ENCODE data around the gene SLBP. TPM values are rescaled to one million over a fixed set of nuclear protein-coding genes. Genes with fewer than 3 reads are reported as not detected.

SLBP gene
- total and polyA plus RNA-seq, 2 donors (not counting 3 experiments of a cell fraction or from before 2014, with no cell fraction given), result 48.3 to 63.1 TPM

DNA sequence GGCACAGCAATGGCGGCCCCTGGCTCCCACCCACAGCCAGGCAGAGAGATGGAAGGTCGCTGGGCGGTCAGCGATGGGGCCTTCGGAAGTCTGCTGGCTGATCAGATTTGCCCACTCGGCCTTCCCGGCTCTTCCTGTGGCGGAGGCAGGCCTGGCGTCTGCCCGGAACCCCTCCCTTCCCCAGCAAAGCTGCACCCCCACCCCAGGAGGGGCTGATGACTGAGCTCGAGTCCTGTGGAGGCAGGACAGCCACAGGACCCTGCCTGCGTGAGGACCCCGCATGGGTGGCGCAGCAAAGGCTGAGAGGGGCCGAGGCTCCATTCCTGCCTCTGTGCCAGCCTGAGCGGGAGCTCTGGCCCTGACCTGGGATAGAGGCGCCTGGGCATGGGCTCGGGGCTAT lies 44.0 kb upstream of the SLBP start:
- Histone ChIP-seq H3K36me3 (ENCODE audit: control insufficient read depth in 2 of 2, extremely low read depth in 1 of 2, insufficient read depth in 2 of 2, low read length in 2 of 2) (no peaks in the 10 kb centered on the region), H3K9me1 (replicated peaks; ENCODE audit: control insufficient read depth, extremely low read depth, insufficient read depth, low read length) (no peaks in the 10 kb centered on the region), H3K27ac (ENCODE audit: insufficient read depth, low read depth, low read length) (no peak overlapping the region), H2AFZ (ENCODE audit: low read depth, low read length) (peak overlapping the region; percentile 82), H3K27me3 (ENCODE audit: control insufficient read depth in 2 of 2, insufficient read depth in 2 of 2, low read length in 2 of 2) (no peaks in the 10 kb centered on the region), H3K4me3 (replicated peaks in 1 of 3; ENCODE audit: insufficient read depth in 1 of 3, low read depth in 1 of 3, low read length in 3 of 3) (no peak overlapping the region), H3K9ac (replicated peaks; ENCODE audit: extremely low read depth, insufficient read depth, low read length) (peak overlapping the region; percentile 43), H3K4me1 (ENCODE audit: control insufficient read depth, extremely low read depth, insufficient read depth, low read length) (peaks cover 8% of the 10 kb centered on the region), H3K79me2 (ENCODE audit: control insufficient read depth, insufficient read depth, low read length) (no peaks in the 10 kb centered on the region), H3K4me2 (ENCODE audit: insufficient read depth, low read length) (no peak overlapping the region), H4K20me1 (replicated peaks; ENCODE audit: control insufficient read depth, extremely low read depth, insufficient read depth, low read length) (no peaks in the 10 kb centered on the region), H3K9me3 (replicated peaks; ENCODE audit: control insufficient read depth, insufficient read depth, low read length) (no peaks in the 10 kb centered on the region)
- ChIA-PET POLR2A (no interaction called here), CTCF (interaction anchor here (0.9 to 2.0 kb wide), 4 partner anchors 9 to 54 kb away, joined by 3 to 16 read pairs (median 4); no protein-coding TSS in a partner anchor)
- TF ChIP-seq JUN (IDR thresholded peaks at IDR 0.05; ENCODE audit: borderline replicate concordance, insufficient read depth, insufficient read length, low read depth) (no peak), POLR2AphosphoS5 (IDR thresholded peaks at IDR 0.05; ENCODE audit: insufficient read depth, low read depth, low read length) (peak; percentile 31)
- intact Hi-C loops (cut with micrococcal nuclease) (no loop called here), dilution Hi-C loops (cut with MboI; ENCODE audit: extremely low pct_ligation_motif_present, low sequenced_read_pairs) (no loop called here)
- peak; percentile 59 for DNase-seq (ENCODE audit: low read depth, low spot score)
- no TSS peak for BruUV-seq (replicated peaks)
- FAIRE-seq, result peak; percentile 4

DNA sequence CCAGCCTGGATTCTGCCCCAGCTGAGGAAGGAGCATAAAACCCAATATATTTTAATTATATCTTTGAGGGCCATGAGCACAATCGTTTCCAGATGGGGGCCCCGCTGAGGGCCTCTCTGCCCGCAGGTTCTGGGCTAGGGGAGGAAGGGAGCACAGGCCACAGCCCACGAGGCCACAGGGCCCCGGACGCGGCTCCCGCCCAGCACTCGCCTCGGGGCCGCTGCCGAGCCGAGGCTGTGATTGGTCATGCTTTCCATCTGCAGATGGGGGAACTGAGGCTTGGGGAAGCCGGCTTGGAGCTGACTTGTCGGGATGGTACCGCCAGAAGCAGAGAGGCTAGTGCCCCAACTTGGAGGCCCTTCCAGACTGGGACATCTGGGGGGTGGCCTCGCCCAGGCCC lies 43.2 kb upstream of the SLBP start:
- TF ChIP-seq, protein P1, sequence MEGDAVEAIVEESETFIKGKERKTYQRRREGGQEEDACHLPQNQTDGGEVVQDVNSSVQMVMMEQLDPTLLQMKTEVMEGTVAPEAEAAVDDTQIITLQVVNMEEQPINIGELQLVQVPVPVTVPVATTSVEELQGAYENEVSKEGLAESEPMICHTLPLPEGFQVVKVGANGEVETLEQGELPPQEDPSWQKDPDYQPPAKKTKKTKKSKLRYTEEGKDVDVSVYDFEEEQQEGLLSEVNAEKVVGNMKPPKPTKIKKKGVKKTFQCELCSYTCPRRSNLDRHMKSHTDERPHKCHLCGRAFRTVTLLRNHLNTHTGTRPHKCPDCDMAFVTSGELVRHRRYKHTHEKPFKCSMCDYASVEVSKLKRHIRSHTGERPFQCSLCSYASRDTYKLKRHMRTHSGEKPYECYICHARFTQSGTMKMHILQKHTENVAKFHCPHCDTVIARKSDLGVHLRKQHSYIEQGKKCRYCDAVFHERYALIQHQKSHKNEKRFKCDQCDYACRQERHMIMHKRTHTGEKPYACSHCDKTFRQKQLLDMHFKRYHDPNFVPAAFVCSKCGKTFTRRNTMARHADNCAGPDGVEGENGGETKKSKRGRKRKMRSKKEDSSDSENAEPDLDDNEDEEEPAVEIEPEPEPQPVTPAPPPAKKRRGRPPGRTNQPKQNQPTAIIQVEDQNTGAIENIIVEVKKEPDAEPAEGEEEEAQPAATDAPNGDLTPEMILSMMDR (IDR thresholded peaks at IDR 0.05; ENCODE audit: extremely low read depth in 1 of 2, insufficient read depth in 1 of 2, low read depth in 1 of 2, low read length in 2 of 2), result no peak
- TF ChIP-seq JUN (IDR thresholded peaks at IDR 0.05; ENCODE audit: borderline replicate concordance, insufficient read depth, insufficient read length, low read depth) (no peak), POLR2AphosphoS5 (IDR thresholded peaks at IDR 0.05; ENCODE audit: insufficient read depth, low read depth, low read length) (no peak), EZH2 (IDR thresholded peaks at IDR 0.05; ENCODE audit: borderline replicate concordance, low read depth, low read length, severe bottlenecking) (no peak), MYC (IDR thresholded peaks at IDR 0.05; ENCODE audit: low read depth, low read length) (no peak), FOS (IDR thresholded peaks at IDR 0.05; ENCODE audit: borderline replicate concordance, insufficient read depth, low read length) (no peak), GATA2 (IDR thresholded peaks at IDR 0.05; ENCODE audit: insufficient read depth, insufficient read length, low read depth, low read length) (no peak), POLR2A (IDR thresholded peaks at IDR 0.05; ENCODE audit: low read depth, low read length) (no peak)
- TF ChIP-seq, protein P2, sequence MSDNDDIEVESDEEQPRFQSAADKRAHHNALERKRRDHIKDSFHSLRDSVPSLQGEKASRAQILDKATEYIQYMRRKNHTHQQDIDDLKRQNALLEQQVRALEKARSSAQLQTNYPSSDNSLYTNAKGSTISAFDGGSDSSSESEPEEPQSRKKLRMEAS (IDR thresholded peaks at IDR 0.05; ENCODE audit: insufficient read depth, insufficient read length), result no peak
- Histone ChIP-seq H3K9me1 (replicated peaks; ENCODE audit: control insufficient read depth, extremely low read depth, insufficient read depth, low read length) (no peaks in the 10 kb centered on the region), H3K9me3 (replicated peaks; ENCODE audit: control insufficient read depth, insufficient read depth, low read length) (no peaks in the 10 kb centered on the region), H4K20me1 (replicated peaks; ENCODE audit: control insufficient read depth, extremely low read depth, insufficient read depth, low read length) (no peaks in the 10 kb centered on the region), H3K36me3 (ENCODE audit: control insufficient read depth in 2 of 2, extremely low read depth in 1 of 2, insufficient read depth in 2 of 2, low read length in 2 of 2) (no peaks in the 10 kb centered on the region), H3K79me2 (ENCODE audit: control insufficient read depth, insufficient read depth, low read length) (no peaks in the 10 kb centered on the region), H3K9ac (replicated peaks; ENCODE audit: extremely low read depth, insufficient read depth, low read length) (no peak overlapping the region), H2AFZ (ENCODE audit: low read depth, low read length) (no peak overlapping the region), H3K4me2 (ENCODE audit: insufficient read depth, low read length) (no peak overlapping the region), H3K27ac (ENCODE audit: insufficient read depth, low read depth, low read length) (no peak overlapping the region), H3K4me1 (ENCODE audit: control insufficient read depth, extremely low read depth, insufficient read depth, low read length) (peaks cover 8% of the 10 kb centered on the region), H3K4me3 (replicated peaks in 1 of 3; ENCODE audit: insufficient read depth in 1 of 3, low read depth in 1 of 3, low read length in 3 of 3) (no peak overlapping the region), H3K27me3 (ENCODE audit: control insufficient read depth in 2 of 2, insufficient read depth in 2 of 2, low read length in 2 of 2) (no peaks in the 10 kb centered on the region)
- no TSS peak for BruUV-seq (replicated peaks)
- intact Hi-C loops (cut with micrococcal nuclease), result no loop called here
- DNase-seq (ENCODE audit: low read depth, low spot score), result no peak
- CTCF ChIA-PET, result interaction anchor here (0.9 to 2.0 kb wide), 3 partner anchors 8 to 55 kb away, joined by 3 to 16 read pairs (median 5); no protein-coding TSS in a partner anchor
- POLR2A ChIA-PET, result no interaction called here
- dilution Hi-C loops (cut with MboI; ENCODE audit: extremely low pct_ligation_motif_present, low sequenced_read_pairs), result no loop called here
- FAIRE-seq, result no peak

Measured in endothelial cell of umbilical vein (primary cell).